Effector memory CD8-positive, alpha-beta T cell (primary cell): ENCODE measurements around the gene RAP1GAP2.

Experiments
- ATAC-seq: fragments of 150-1000 bp; cut with Tn5 transposase; replicated peaks from 2 replicates; pipeline ENCODE4 v1.10.0; 2021; ENCODE audit warnings: mild to moderate bottlenecking, moderate library complexity
- DNase-seq, 3 experiments: peaks; one replicate each; pipeline ENCODE4 v3.0.0; 2021
- H3K27ac Mint-ChIP-seq, 2 donors: one replicate each; pipeline ENCODE4 v1.8.0; 2022; ENCODE audit warnings: mild to moderate bottlenecking in 2 of 2, mixed read lengths in 2 of 2, moderate library complexity in 2 of 2
- H3K27me3 Mint-ChIP-seq, 2 donors: one replicate each; pipeline ENCODE4 v1.8.0; 2022; ENCODE audit warnings: mixed read lengths in 2 of 2
- H3K36me3 Mint-ChIP-seq: one replicate; pipeline ENCODE4 v1.8.0; 2022; ENCODE audit warnings: mild to moderate bottlenecking, moderate library complexity, mixed read lengths; ENCODE audit not compliant: insufficient read depth
- H3K4me1 Mint-ChIP-seq, 2 donors: one replicate each; pipeline ENCODE4 v1.8.0; 2022; ENCODE audit warnings: low read depth in 2 of 2, mixed read lengths in 2 of 2
- H3K4me3 Mint-ChIP-seq, 2 donors: one replicate each; pipeline ENCODE4 v1.8.0; 2022; ENCODE audit warnings: mild to moderate bottlenecking in 2 of 2, mixed read lengths in 2 of 2, moderate library complexity in 2 of 2
- H3K9me3 Mint-ChIP-seq, 2 donors: one replicate each; pipeline ENCODE4 v1.8.0; 2022; ENCODE audit warnings: mixed read lengths in 2 of 2

The RAP1GAP2 gene

GRCh38 chr17:2949469-2950044 lies 153.3 kb downstream of the RAP1GAP2 start:
- H3K4me1 Mint-ChIP-seq: peaks cover 32 to 57% of the 10 kb centered on the region in 2 donors
- H3K36me3 Mint-ChIP-seq: peaks cover 16% of the 10 kb centered on the region
- no peaks in the 10 kb centered on the region for H3K9me3 Mint-ChIP-seq
- no peaks in the 10 kb centered on the region for H3K27me3 Mint-ChIP-seq
- H3K27ac Mint-ChIP-seq: peak overlapping the region in 1 of 2 donors; percentile 72
- H3K4me3 Mint-ChIP-seq: no peak overlapping the region
- DNase-seq (no peak), ATAC-seq (no peak)

GRCh38 chr17:2950846-2951245 lies 154.6 kb downstream of the RAP1GAP2 start:
- no peaks in the 10 kb centered on the region for H3K27me3 Mint-ChIP-seq
- H3K27ac Mint-ChIP-seq: peak overlapping the region in 1 of 2 donors; percentile 72
- H3K36me3 Mint-ChIP-seq: peaks cover 19% of the 10 kb centered on the region
- no peak overlapping the region for H3K4me3 Mint-ChIP-seq
- no peak for ATAC-seq
- DNase-seq: no peak
- peaks cover 38 to 62% of the 10 kb centered on the region in 2 donors for H3K4me1 Mint-ChIP-seq
- H3K9me3 Mint-ChIP-seq: no peaks in the 10 kb centered on the region

- no peak for ATAC-seq
- Mint-ChIP-seq H3K27me3 (no peaks in the 10 kb centered on the region), H3K36me3 (peaks cover 26% of the 10 kb centered on the region), H3K9me3 (no peaks in the 10 kb centered on the region), H3K4me1 (peaks cover 41 to 68% of the 10 kb centered on the region in 2 donors), H3K27ac (peak overlapping the region in 1 of 2 donors; percentile 38), H3K4me3 (no peak overlapping the region)
- no peak for DNase-seq
These were observed 156.1 kb downstream of the RAP1GAP2 start for GRCh38 chr17:2952174-2952845.

GRCh38 chr17:2954898-2955445 lies 158.7 kb downstream of the RAP1GAP2 start:
- DNase-seq: no peak
- H3K4me3 Mint-ChIP-seq: peak overlapping the region; percentile 39 to 61

GRCh38 chr17:2955931-2956582 lies 159.8 kb downstream of the RAP1GAP2 start:
- H3K4me1 Mint-ChIP-seq: peaks cover 35 to 62% of the 10 kb centered on the region in 2 donors
- no peak for ATAC-seq
- no peak overlapping the region for H3K27ac Mint-ChIP-seq
- no peaks in the 10 kb centered on the region for H3K9me3 Mint-ChIP-seq
- no peak for DNase-seq
- H3K27me3 Mint-ChIP-seq: no peaks in the 10 kb centered on the region
- H3K4me3 Mint-ChIP-seq: peak overlapping the region in 1 of 2 donors; percentile 61
- H3K36me3 Mint-ChIP-seq: peaks cover 30% of the 10 kb centered on the region

More at GRCh38 chr17:2954898-2955445, 158.7 kb downstream of the RAP1GAP2 start:
- Mint-ChIP-seq H3K9me3 (no peaks in the 10 kb centered on the region), H3K27me3 (no peaks in the 10 kb centered on the region), H3K36me3 (peaks cover 26% of the 10 kb centered on the region), H3K4me1 (peaks cover 38 to 64% of the 10 kb centered on the region in 2 donors), H3K27ac (peak overlapping the region in 1 of 2 donors; percentile 33)
- peak; percentile 54 for ATAC-seq

- no peak for ATAC-seq
- Mint-ChIP-seq H3K4me1 (peaks cover 32 to 48% of the 10 kb centered on the region in 2 donors), H3K9me3 (no peaks in the 10 kb centered on the region), H3K27me3 (no peaks in the 10 kb centered on the region), H3K36me3 (peaks cover 37% of the 10 kb centered on the region), H3K27ac (no peak overlapping the region), H3K4me3 (no peak overlapping the region)
- DNase-seq: no peak
These were observed 161.5 kb downstream of the RAP1GAP2 start for GRCh38 chr17:2957631-2958286.

GRCh38 chr17:2958706-2959222 lies 162.5 kb downstream of the RAP1GAP2 start:
- H3K27ac Mint-ChIP-seq: peak overlapping the region in 1 of 2 donors; percentile 41
- no peaks in the 10 kb centered on the region for H3K9me3 Mint-ChIP-seq
- DNase-seq: no peak
- H3K4me1 Mint-ChIP-seq: peaks cover 28 to 40% of the 10 kb centered on the region in 2 donors
- H3K4me3 Mint-ChIP-seq: no peak overlapping the region
- H3K36me3 Mint-ChIP-seq: peaks cover 35% of the 10 kb centered on the region
- no peak for ATAC-seq
- no peaks in the 10 kb centered on the region for H3K27me3 Mint-ChIP-seq

GRCh38 chr17:2959371-2960130 lies 163.3 kb downstream of the RAP1GAP2 start:
- Mint-ChIP-seq H3K4me1 (peaks cover 28 to 37% of the 10 kb centered on the region in 2 donors), H3K27me3 (no peaks in the 10 kb centered on the region), H3K9me3 (no peaks in the 10 kb centered on the region), H3K4me3 (no peak overlapping the region), H3K27ac (peak overlapping the region in 1 of 2 donors; percentile 41), H3K36me3 (peaks cover 30% of the 10 kb centered on the region)
- ATAC-seq (no peak), DNase-seq (no peak)

GRCh38 chr17:2961446-2961845 lies 165.2 kb downstream of the RAP1GAP2 start:
- peaks cover 38% of the 10 kb centered on the region for H3K36me3 Mint-ChIP-seq

GRCh38 chr17:2962236-2962635 lies 166.0 kb downstream of the RAP1GAP2 start:
- Mint-ChIP-seq H3K4me1 (peaks cover 9 to 18% of the 10 kb centered on the region in 2 donors), H3K27me3 (no peaks in the 10 kb centered on the region), H3K27ac (no peak overlapping the region), H3K4me3 (no peak overlapping the region), H3K9me3 (no peaks in the 10 kb centered on the region), H3K36me3 (peaks cover 44% of the 10 kb centered on the region)
- ATAC-seq (no peak), DNase-seq (no peak)

More at GRCh38 chr17:2961446-2961845, 165.2 kb downstream of the RAP1GAP2 start:
- ATAC-seq: no peak
- Mint-ChIP-seq H3K4me1 (peaks cover 12 to 20% of the 10 kb centered on the region in 2 donors), H3K9me3 (no peaks in the 10 kb centered on the region), H3K27me3 (no peaks in the 10 kb centered on the region), H3K4me3 (no peak overlapping the region), H3K27ac (no peak overlapping the region)
- no peak for DNase-seq

GRCh38 chr17:2962729-2963128 lies 166.5 kb downstream of the RAP1GAP2 start:
- no peak for ATAC-seq
- Mint-ChIP-seq H3K4me3 (no peak overlapping the region), H3K4me1 (peaks cover 7 to 14% of the 10 kb centered on the region in 2 donors), H3K27ac (no peak overlapping the region), H3K27me3 (no peaks in the 10 kb centered on the region), H3K36me3 (peaks cover 45% of the 10 kb centered on the region), H3K9me3 (no peaks in the 10 kb centered on the region)
- no peak for DNase-seq

- no peaks in the 10 kb centered on the region for H3K27me3 Mint-ChIP-seq
- H3K27ac Mint-ChIP-seq: no peak overlapping the region
- H3K9me3 Mint-ChIP-seq: no peaks in the 10 kb centered on the region
- no peak for ATAC-seq
- H3K4me3 Mint-ChIP-seq: no peak overlapping the region
- H3K4me1 Mint-ChIP-seq: peaks cover 6 to 10% of the 10 kb centered on the region in 2 donors
- DNase-seq: no peak
- H3K36me3 Mint-ChIP-seq: peaks cover 47% of the 10 kb centered on the region
These were observed 167.2 kb downstream of the RAP1GAP2 start for GRCh38 chr17:2963332-2964027.
